ENCODE data around the gene PRKAR2B.

DNA sequence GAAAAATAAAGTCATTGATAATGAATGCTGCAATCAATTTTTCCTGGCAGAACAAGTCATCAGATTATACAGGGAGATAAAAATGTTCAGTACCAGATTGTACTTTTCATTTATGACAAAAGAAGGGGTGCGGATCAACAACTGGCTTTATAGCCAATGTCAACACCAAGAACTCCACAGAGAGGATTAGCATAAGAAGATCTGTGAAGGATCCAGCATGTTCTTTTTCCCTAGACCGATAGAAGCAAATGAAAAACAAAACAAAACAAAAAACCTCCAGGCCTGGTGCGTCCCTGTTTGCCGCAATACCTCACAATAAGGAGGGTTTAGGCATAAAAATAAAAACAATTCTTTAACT lies 34.7 kb upstream of the PRKAR2B start:
- TF ChIP-seq GATA2 (IDR thresholded peaks at IDR 0.05; ENCODE audit: low read depth, low read length) (no peak), GATA3 (IDR thresholded peaks at IDR 0.05; ENCODE audit: low read depth, low read length) (no peak)

Measured in SH-SY5Y (cell line).